HFF-Myc (cell line): ENCODE data around the gene PTPRM.

Source experiments
- DNase-seq: peaks from one replicate; pipeline ENCODE4 v3.0.0-alpha.2; 2011; ENCODE audit warnings: low read depth; ENCODE audit errors: extremely low read depth
- H3K4me3 ChIP-seq: replicated peaks from 2 replicates; pipeline ENCODE4 v1.5.1; 2011; ENCODE audit warnings: low read depth, mild to moderate bottlenecking, control low read depth, low read length
- TF ChIP-seq, protein P1 (sequence below): IDR thresholded peaks from 2 replicates; pipeline ENCODE4 v1.5.1; 2012; ENCODE audit warnings: mild to moderate bottlenecking, low read depth, low read length, control low read depth; ENCODE audit errors: missing control alignments

Gene PTPRM

DNA sequence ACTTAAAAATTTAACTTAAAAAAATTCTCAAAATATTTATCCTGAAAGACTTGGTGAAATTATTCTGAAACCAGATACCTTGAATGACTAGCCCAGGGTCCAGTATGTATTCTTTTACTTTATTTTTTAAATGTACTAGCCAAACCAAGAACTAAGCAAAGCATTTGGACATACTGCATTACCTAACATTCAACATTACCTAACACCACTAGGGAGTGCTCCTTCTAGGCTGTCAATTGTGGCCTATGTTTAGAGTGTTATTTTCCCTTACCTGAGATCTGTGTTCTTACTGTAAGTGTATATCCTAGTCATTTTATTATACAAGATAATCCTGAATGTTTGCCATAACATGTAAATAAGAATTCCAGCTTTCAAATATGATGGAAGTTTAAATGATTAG lies 496.6 kb downstream of the PTPRM start:
- H3K4me3 ChIP-seq = no peak overlapping the region
- no peak for DNase-seq
- TF ChIP-seq, protein P1, sequence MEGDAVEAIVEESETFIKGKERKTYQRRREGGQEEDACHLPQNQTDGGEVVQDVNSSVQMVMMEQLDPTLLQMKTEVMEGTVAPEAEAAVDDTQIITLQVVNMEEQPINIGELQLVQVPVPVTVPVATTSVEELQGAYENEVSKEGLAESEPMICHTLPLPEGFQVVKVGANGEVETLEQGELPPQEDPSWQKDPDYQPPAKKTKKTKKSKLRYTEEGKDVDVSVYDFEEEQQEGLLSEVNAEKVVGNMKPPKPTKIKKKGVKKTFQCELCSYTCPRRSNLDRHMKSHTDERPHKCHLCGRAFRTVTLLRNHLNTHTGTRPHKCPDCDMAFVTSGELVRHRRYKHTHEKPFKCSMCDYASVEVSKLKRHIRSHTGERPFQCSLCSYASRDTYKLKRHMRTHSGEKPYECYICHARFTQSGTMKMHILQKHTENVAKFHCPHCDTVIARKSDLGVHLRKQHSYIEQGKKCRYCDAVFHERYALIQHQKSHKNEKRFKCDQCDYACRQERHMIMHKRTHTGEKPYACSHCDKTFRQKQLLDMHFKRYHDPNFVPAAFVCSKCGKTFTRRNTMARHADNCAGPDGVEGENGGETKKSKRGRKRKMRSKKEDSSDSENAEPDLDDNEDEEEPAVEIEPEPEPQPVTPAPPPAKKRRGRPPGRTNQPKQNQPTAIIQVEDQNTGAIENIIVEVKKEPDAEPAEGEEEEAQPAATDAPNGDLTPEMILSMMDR = no peak

DNA sequence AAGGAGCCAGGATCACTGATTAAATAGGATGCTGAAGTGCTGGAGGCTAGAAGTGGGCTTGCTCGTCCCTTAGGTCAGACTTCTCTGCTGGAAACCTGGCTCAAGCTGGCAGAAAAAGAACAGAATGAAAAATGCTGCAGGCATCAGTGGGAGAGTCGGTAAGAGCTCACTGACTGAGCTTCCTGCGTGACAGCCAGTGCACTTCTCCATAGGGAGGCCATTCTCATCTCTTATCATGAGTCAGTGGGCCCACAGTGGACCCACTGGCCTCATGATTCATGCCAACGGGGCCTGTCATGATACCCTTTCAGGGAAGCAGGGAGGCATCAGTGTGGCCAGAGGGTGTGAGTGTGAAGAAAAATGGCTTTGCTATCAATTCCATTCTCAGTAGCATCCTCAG lies 498.2 kb downstream of the PTPRM start:
- DNase-seq = no peak
- no peak overlapping the region for H3K4me3 ChIP-seq
- TF ChIP-seq, protein P1 = no peak

DNA sequence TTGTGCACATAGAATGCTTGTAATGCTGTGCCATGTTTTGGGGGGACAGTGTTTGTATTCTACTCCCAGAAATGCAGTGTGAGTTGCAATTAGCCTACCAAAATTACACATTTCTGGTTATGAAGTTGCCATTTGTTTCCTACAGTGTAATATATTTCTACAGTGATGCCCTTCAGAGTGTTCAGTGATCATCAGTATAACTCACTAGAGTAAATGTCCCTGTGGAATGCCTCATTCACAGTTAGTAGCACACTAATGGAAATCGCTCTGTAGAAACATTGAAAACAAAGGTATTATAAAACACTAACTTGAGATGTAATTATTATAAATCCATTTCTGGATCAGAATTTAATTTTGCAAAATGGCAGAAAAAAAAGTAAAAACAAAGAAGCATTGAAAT lies 498.7 kb downstream of the PTPRM start:
- no peak for DNase-seq
- TF ChIP-seq, protein P1 = no peak
- no peak overlapping the region for H3K4me3 ChIP-seq

DNA sequence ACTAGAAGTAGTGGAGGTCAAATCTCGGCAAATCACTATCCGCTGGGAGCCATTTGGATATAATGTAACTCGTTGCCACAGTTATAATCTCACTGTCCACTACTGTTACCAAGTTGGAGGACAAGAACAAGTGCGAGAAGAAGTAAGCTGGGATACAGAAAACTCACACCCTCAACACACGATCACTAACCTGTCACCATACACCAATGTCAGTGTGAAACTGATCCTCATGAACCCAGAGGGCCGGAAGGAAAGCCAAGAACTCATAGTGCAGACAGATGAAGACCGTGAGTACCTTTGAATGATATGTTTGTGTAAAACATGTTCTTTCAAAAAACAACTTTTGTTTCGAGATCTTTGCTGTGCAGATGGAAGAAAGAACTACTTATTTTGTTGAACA lies 502.6 kb downstream of the PTPRM start:
- H3K4me3 ChIP-seq = no peak overlapping the region
- TF ChIP-seq, protein P1 = no peak
- no peak for DNase-seq

DNA sequence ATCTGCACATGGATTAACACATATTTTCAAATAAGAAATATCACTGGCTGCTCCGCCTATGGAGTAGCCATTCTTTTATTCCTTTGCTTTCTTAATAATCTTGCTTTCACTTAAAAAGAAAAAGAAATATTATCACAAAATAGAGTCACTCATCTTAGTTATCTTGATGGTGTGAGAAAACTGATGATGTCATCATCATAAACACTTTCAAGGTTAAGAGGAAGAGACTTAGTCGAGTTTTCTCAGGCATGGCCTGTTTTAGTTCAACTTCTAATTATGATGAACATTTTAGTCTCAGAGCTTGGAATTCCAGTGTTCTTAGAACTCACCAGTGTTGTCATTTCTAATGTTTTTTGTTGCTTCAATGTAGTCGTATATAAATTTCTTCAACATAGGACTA lies 506.1 kb downstream of the PTPRM start:
- no peak for DNase-seq
- no peak overlapping the region for H3K4me3 ChIP-seq
- TF ChIP-seq, protein P1 = no peak

DNA sequence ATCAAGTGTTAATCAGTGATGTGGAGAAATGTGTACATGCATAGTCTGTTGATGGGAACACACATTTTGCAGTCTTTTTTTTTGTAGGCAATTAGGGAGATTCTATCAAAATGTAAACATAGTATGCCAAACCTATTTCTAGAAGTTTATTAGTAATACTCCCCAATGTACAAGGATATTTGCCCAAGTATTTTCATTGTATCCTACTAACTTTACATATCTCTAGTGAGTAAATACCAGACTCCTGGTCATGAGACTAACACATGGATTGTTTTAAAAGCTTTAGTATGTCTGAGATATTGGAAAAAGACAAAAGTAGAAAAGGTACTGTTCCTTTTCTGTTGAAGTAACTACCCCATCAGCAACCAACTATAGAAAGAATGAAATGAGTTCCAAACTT lies 513.0 kb downstream of the PTPRM start:
- H3K4me3 ChIP-seq = no peak overlapping the region
- TF ChIP-seq, protein P1 = no peak

DNA sequence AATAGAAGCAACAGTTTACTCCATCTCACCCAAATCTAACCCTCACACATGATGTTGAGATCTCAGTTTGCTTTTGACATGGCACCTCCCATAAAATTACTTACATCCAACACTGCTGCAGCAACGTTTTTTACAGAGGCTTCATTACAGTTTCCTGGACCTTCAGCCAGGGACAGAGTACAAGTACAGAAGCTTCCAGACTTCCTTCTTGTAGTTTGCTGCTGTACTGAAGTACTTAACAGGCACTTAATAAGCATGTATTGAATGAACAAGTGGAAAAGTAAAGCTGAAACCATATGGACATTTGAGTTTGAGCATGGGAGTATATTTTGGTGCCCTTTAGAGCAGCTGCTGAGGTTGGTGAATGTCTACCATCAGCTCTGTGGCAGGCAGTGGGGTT lies 514.2 kb downstream of the PTPRM start:
- H3K4me3 ChIP-seq = no peak overlapping the region
- TF ChIP-seq, protein P1 = no peak
- no peak for DNase-seq

More for the DNA sequence above, 513.0 kb downstream of the PTPRM start:
- no peak for DNase-seq
